Hepatocyte (in vitro differentiated cells): ENCODE measurements around the gene TMEM41B.

Experiments
- CTCF ChIP-seq: fragments of 200-600 bp; sonication (generic); IDR thresholded peaks from 2 replicates; pipeline ENCODE4 v1.5.1; 2016; ENCODE audit warnings: antibody characterized with exemption, mild to moderate bottlenecking; ENCODE audit not compliant: poor library complexity
- EZH2 ChIP-seq: fragments of 200-600 bp; sonication (generic); IDR thresholded peaks from 2 replicates; pipeline ENCODE4 v1.6.1; 2016; ENCODE audit warnings: antibody characterized with exemption, mild to moderate bottlenecking, borderline replicate concordance

- TF ChIP-seq CTCF (no peak), EZH2 (no peak)
Observed at GRCh38 chr11:9301720-9302119, 12.7 kb downstream of the TMEM41B start.
